Measurements from ENCODE around the gene SMAD6. TPM values are rescaled to one million over a fixed set of nuclear protein-coding genes. Genes with fewer than 3 reads are reported as not detected.

The SMAD6 gene
- total RNA-seq, 4 donors from 2014 or later: 9.4 to 18.9 (median 14.3) TPM

- DNase-seq (ENCODE audit: extremely low spot score): no peak
- 96% methylated on average over 5 of the region's 6 CpGs for WGBS
- Histone ChIP-seq H3K27ac (replicated peaks in 1 of 4) (no peak overlapping the region), H3K36me3 (no peaks in the 10 kb centered on the region), H3K4me1 (peaks cover 35 to 50% (median 44%) of the 10 kb centered on the region in 4 donors), H3K4me3 (no peak overlapping the region), H3K27me3 (no peaks in the 10 kb centered on the region), H3K9me3 (no peaks in the 10 kb centered on the region)
- no peak for TF ChIP-seq EP300 (IDR thresholded peaks at IDR 0.05)
- TF ChIP-seq CTCF (IDR thresholded peaks at IDR 0.05): no peak
- TF ChIP-seq POLR2A (IDR thresholded peaks at IDR 0.05; ENCODE audit: low read depth): no peak
- no peak for TF ChIP-seq POLR2AphosphoS5 (IDR thresholded peaks at IDR 0.05)
- intact Hi-C loops (cut with DNase I): no loop called here
These were observed 40.2 kb downstream of the SMAD6 start for GRCh38 chr15:66742286-66742685.

DNA sequence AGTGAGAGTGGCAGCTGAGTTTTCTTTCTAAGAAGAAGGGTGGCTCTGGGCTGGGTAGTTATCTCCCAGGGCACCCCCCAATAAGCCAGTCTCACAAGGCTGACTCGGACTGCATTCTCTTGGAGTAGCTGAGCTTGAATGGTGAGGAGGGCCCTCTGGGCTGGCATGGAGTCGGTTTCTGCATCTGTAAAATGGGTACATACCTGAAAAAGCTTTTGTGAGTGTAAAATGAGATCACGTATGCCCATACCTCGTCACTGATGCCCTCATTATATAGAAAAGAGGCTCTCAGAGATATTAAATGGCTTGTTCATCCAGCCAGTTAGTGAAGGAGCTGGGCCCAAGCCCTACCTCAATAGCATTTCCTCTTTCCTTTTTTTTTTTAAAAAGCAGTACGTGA, 41.2 kb downstream of the SMAD6 start:
- Histone ChIP-seq H3K27me3 (no peaks in the 10 kb centered on the region), H3K4me3 (no peak overlapping the region), H3K9me3 (no peaks in the 10 kb centered on the region), H3K27ac (replicated peaks in 1 of 4) (no peak overlapping the region), H3K4me1 (peaks cover 44 to 59% (median 51%) of the 10 kb centered on the region in 4 donors), H3K36me3 (no peaks in the 10 kb centered on the region)
- intact Hi-C loops (cut with DNase I): no loop called here
- 94% methylated on average over 5 of the region's 5 CpGs for whole genome bisulfite sequencing
- DNase-seq (ENCODE audit: extremely low spot score): no peak
- no peak for TF ChIP-seq CTCF (IDR thresholded peaks at IDR 0.05)
- no peak for TF ChIP-seq EP300 (IDR thresholded peaks at IDR 0.05)
- TF ChIP-seq POLR2A (IDR thresholded peaks at IDR 0.05; ENCODE audit: low read depth): no peak
- TF ChIP-seq POLR2AphosphoS5 (IDR thresholded peaks at IDR 0.05): no peak

GRCh38 chr15:66743703-66744536, 41.9 kb downstream of the SMAD6 start:
- no peaks in the 10 kb centered on the region for H3K36me3 ChIP-seq
- no peaks in the 10 kb centered on the region for H3K9me3 ChIP-seq
- no peaks in the 10 kb centered on the region for H3K27me3 ChIP-seq
- H3K4me3 ChIP-seq: no peak overlapping the region
- TF ChIP-seq CTCF (IDR thresholded peaks at IDR 0.05) (no peak), POLR2AphosphoS5 (IDR thresholded peaks at IDR 0.05) (no peak), EP300 (IDR thresholded peaks at IDR 0.05) (no peak), POLR2A (IDR thresholded peaks at IDR 0.05; ENCODE audit: low read depth) (no peak)
- peak overlapping the region in 2 of 4 donors; percentile 4 to 46 for H3K27ac ChIP-seq (replicated peaks in 1 of 4)
- no peak for DNase-seq (ENCODE audit: extremely low spot score)
- WGBS: 66% methylated on average over 9 of the region's 15 CpGs
- intact Hi-C loops (cut with DNase I): no loop called here
- peaks cover 51 to 67% (median 58%) of the 10 kb centered on the region in 4 donors for H3K4me1 ChIP-seq

DNA sequence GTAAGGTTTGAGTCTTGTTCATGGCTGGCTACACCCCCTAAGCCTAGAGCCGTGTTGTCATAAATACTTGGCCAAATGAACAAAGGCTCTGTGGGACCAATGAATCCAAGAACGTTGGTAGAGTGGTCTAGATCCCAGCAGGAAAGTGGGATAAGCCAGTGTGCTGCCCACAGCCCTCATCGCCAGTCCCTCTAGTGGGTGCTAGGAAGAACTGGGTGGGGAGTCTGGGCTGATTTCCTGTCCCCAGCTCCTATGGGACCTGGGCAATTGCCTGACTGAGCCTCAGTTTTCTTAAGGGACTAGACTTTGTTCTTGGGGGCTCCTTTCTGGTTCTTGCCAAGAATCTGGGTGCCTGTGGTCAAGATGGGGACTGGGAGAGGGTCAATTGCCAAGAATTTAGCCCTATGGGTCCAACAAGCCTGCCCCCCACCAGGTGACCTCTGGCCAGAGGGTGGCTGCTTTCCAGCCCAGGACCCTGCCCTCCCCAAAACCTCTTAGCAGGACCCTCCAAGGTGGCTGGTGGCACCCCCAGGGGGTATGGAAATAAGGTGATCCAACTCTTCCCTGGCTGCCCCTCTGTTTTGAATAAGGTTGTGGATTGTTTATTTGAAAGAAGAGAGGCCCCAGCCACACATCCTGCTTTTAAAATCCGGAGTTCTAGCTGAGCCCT, 42.7 kb downstream of the SMAD6 start:
- no peaks in the 10 kb centered on the region for H3K27me3 ChIP-seq
- H3K4me1 ChIP-seq: peaks cover 52 to 75% (median 60%) of the 10 kb centered on the region in 4 donors
- H3K27ac ChIP-seq (replicated peaks in 1 of 4): peak overlapping the region in 1 of 4 donors; percentile 46
- H3K9me3 ChIP-seq: no peaks in the 10 kb centered on the region
- no peak overlapping the region for H3K4me3 ChIP-seq
- no peak for TF ChIP-seq POLR2A (IDR thresholded peaks at IDR 0.05; ENCODE audit: low read depth)
- TF ChIP-seq CTCF (IDR thresholded peaks at IDR 0.05): no peak
- TF ChIP-seq EP300 (IDR thresholded peaks at IDR 0.05): no peak
- TF ChIP-seq POLR2AphosphoS5 (IDR thresholded peaks at IDR 0.05): no peak
- intact Hi-C loops (cut with DNase I): no loop called here
- 55% methylated on average over 3 of the region's 4 CpGs for WGBS
- DNase-seq (ENCODE audit: extremely low spot score): no peak
- H3K36me3 ChIP-seq: no peaks in the 10 kb centered on the region
